Measurements from ENCODE around the gene ERC1. TPM values are rescaled to one million over a fixed set of nuclear protein-coding genes. Genes with fewer than 3 reads are reported as not detected.
"Not testable (repeated sequence)": the region's sequence is repeated elsewhere in the genome, so short reads cannot be mapped to it uniquely, and the experiment has no call there.

Gene ERC1
- total and polyA plus RNA-seq, 4 donors: 7.4 to 78.2 (median 39.8) TPM

DNA sequence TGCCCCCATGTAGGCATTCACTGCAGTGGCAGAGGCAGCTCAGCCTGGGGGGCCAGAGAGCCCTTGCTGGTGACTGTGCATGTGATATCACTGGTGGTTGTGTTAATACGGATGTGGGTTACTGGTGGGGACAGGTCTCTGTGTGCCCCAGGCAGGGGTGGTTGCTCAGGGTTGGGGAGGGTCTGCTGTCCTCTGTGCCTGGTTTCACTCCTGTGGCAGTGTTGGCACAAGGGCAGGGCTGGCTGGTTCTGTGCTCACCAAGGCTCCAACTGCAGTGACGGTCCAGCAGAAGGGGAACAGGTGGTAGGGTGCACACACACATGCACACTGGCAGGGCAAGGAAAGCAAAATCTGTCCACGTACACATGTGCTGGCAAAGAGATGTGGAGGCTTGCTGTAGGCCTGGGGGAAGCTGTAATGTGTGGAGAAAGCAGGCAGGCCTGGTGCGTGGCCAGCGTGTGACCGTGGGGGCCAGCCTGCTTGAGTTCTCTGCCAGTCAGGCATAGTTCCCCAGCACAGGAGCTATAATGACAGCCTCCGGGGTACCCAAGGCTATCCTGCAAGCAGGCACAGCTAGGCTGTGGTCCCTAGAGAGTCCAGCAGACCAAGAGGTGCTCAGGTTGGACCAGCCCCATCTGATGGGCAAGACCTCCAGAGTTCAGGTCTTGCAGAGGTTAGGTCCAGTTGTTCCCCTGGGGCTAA is 348.7 kb downstream of the ERC1 start:
- Histone ChIP-seq H3K36me3 (ENCODE audit: control insufficient read depth in 4 of 4, insufficient read depth in 4 of 4, low read length in 4 of 4) (no peaks in the 10 kb centered on the region), H3K27me3 (ENCODE audit: control insufficient read depth in 3 of 3, insufficient read depth in 3 of 3, low read length in 2 of 3) (no peaks in the 10 kb centered on the region), H3K4me3 (no peak overlapping the region), H3K9ac (ENCODE audit: insufficient read depth in 1 of 2, low read length in 2 of 2) (no peak overlapping the region), H3K4me1 (ENCODE audit: control insufficient read depth in 5 of 5, insufficient read depth in 5 of 5, low read length in 5 of 5) (peaks cover 0 to 6% (median 2%) of the 10 kb centered on the region in 5 donors), H3K9me3 (ENCODE audit: control insufficient read depth in 4 of 4, insufficient read depth in 3 of 4, low read length in 3 of 4) (peaks cover 0 to 1% (median 0%) of the 10 kb centered on the region in 4 donors), H3K27ac (ENCODE audit: low read depth in 1 of 2, low read length in 1 of 2) (no peak overlapping the region)
- DNase-seq (no peak), ATAC-seq (ENCODE audit: insufficient read depth, low FRiP score) (no peak)
- 89 to 95% methylated on average over 7 of the region's 7 CpGs for WGBS, 2 donors
- TF ChIP-seq, protein P1, sequence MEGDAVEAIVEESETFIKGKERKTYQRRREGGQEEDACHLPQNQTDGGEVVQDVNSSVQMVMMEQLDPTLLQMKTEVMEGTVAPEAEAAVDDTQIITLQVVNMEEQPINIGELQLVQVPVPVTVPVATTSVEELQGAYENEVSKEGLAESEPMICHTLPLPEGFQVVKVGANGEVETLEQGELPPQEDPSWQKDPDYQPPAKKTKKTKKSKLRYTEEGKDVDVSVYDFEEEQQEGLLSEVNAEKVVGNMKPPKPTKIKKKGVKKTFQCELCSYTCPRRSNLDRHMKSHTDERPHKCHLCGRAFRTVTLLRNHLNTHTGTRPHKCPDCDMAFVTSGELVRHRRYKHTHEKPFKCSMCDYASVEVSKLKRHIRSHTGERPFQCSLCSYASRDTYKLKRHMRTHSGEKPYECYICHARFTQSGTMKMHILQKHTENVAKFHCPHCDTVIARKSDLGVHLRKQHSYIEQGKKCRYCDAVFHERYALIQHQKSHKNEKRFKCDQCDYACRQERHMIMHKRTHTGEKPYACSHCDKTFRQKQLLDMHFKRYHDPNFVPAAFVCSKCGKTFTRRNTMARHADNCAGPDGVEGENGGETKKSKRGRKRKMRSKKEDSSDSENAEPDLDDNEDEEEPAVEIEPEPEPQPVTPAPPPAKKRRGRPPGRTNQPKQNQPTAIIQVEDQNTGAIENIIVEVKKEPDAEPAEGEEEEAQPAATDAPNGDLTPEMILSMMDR (IDR thresholded peaks at IDR 0.05; ENCODE audit: control extremely low read depth, extremely low read depth): no peak

DNA sequence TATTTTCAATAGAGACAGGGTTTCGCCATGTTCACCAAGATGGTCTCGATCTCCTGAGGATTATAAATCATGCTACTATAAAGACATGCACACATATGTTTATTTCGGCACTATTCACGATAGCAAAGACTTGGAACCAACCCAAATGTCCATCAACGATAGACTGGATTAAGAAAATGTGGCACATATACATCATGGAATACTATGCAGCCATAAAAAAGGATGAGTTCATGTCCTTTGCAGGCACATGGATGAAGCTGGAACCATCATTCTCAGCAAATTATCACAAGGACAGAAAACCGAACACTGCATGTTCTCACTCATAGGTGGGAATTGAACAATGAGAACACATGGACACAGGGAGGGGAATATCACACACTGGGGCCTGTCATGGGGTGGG is 350.2 kb downstream of the ERC1 start:
- not testable (repeated sequence) for ATAC-seq (ENCODE audit: insufficient read depth, low FRiP score); H3K36me3 ChIP-seq (ENCODE audit: control insufficient read depth in 4 of 4, insufficient read depth in 4 of 4, low read length in 4 of 4); H3K27ac ChIP-seq (ENCODE audit: low read depth in 1 of 2, low read length in 1 of 2); H3K9ac ChIP-seq (ENCODE audit: insufficient read depth in 1 of 2, low read length in 2 of 2); H3K9me3 ChIP-seq (ENCODE audit: control insufficient read depth in 4 of 4, insufficient read depth in 3 of 4, low read length in 3 of 4); H3K4me3 ChIP-seq; DNase-seq; H3K27me3 ChIP-seq (ENCODE audit: control insufficient read depth in 3 of 3, insufficient read depth in 3 of 3, low read length in 2 of 3); H3K4me1 ChIP-seq (ENCODE audit: control insufficient read depth in 5 of 5, insufficient read depth in 5 of 5, low read length in 5 of 5)
- WGBS, 2 donors: 86 to 90% methylated on average over 6 of the region's 6 CpGs

DNA sequence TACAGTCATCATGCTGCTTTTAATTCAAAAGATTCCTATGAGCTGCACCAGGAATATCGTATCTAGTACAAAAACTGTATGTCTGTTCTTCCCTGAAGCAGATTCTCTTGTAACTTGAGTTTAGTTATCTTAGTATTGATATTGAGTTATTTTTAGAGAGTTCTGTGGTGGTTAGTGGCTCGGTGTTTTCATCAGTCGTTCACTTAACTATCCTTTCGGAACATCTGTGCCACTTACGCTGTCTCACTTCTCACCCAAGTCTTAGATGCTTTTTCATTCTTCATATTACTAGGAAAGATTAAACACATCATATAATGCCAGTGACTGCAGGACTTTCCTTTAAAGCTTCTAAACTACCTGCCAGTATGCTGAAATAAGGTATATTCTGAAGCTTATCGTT is 352.4 kb downstream of the ERC1 start:
- WGBS, 2 donors: 87 to 94% methylated on average over 6 of the region's 6 CpGs
- DNase-seq (no peak), ATAC-seq (ENCODE audit: insufficient read depth, low FRiP score) (no peak)
- H3K4me1 ChIP-seq (ENCODE audit: control insufficient read depth in 5 of 5, insufficient read depth in 5 of 5, low read length in 5 of 5): peaks cover 0 to 5% (median under 1%) of the 10 kb centered on the region in 5 donors
- TF ChIP-seq, protein P1 (IDR thresholded peaks at IDR 0.05; ENCODE audit: control extremely low read depth, extremely low read depth): no peak
- no peak overlapping the region for H3K9ac ChIP-seq (ENCODE audit: insufficient read depth in 1 of 2, low read length in 2 of 2)
- peaks cover 0 to 2% (median under 1%) of the 10 kb centered on the region in 4 donors for H3K36me3 ChIP-seq (ENCODE audit: control insufficient read depth in 4 of 4, insufficient read depth in 4 of 4, low read length in 4 of 4)
- no peaks in the 10 kb centered on the region for H3K27me3 ChIP-seq (ENCODE audit: control insufficient read depth in 3 of 3, insufficient read depth in 3 of 3, low read length in 2 of 3)
- H3K4me3 ChIP-seq: no peak overlapping the region
- no peak overlapping the region for H3K27ac ChIP-seq (ENCODE audit: low read depth in 1 of 2, low read length in 1 of 2)
- peaks cover 0 to 1% (median 0%) of the 10 kb centered on the region in 4 donors for H3K9me3 ChIP-seq (ENCODE audit: control insufficient read depth in 4 of 4, insufficient read depth in 3 of 4, low read length in 3 of 4)

DNA sequence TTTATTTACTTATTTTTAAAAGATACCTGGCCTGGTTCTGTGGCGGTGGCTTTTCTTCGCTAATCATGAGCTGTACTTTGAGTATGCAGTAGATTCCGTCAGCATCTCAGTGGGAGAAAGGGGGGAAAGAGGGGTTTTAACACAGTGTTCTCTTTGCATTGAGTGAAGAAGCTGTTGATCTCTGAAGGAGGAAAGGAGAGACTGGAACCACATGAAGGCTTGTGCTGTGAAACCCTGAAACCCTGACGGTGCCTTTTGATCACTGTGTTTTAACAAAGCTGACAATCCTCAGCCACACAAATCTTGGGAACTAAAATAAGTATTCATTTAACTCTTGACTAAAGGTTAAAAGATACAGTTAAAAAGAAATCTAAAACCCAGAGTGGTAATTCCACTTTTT is 353.2 kb downstream of the ERC1 start:
- H3K4me1 ChIP-seq (ENCODE audit: control insufficient read depth in 5 of 5, insufficient read depth in 5 of 5, low read length in 5 of 5): peaks cover 0 to 5% (median 0%) of the 10 kb centered on the region in 5 donors
- no peak overlapping the region for H3K4me3 ChIP-seq
- no peak overlapping the region for H3K27ac ChIP-seq (ENCODE audit: low read depth in 1 of 2, low read length in 1 of 2)
- TF ChIP-seq, protein P1 (IDR thresholded peaks at IDR 0.05; ENCODE audit: control extremely low read depth, extremely low read depth): no peak
- DNase-seq: peak in 1 of 3 donors; percentile 13
- no peaks in the 10 kb centered on the region for H3K27me3 ChIP-seq (ENCODE audit: control insufficient read depth in 3 of 3, insufficient read depth in 3 of 3, low read length in 2 of 3)
- 88 to 93% methylated on average over 4 of the region's 4 CpGs for WGBS, 2 donors
- H3K36me3 ChIP-seq (ENCODE audit: control insufficient read depth in 4 of 4, insufficient read depth in 4 of 4, low read length in 4 of 4): peaks cover 0 to 2% (median under 1%) of the 10 kb centered on the region in 4 donors
- H3K9ac ChIP-seq (ENCODE audit: insufficient read depth in 1 of 2, low read length in 2 of 2): no peak overlapping the region
- no peak for ATAC-seq (ENCODE audit: insufficient read depth, low FRiP score)
- no peaks in the 10 kb centered on the region for H3K9me3 ChIP-seq (ENCODE audit: control insufficient read depth in 4 of 4, insufficient read depth in 3 of 4, low read length in 3 of 4)

All from lung (tissue), 12 donors.